Heart left ventricle (tissue), 16 donors: ENCODE results near the gene ISM1. TPM values are rescaled to one million over a fixed set of nuclear protein-coding genes. Genes with fewer than 3 reads are reported as not detected.

Experiments
- ATAC-seq, 4 donors: fragments of 200-7000 bp; cut with Tn5 transposase; one replicate each; pipeline ENCODE4 v1.9.1; 2020 to 2022; ENCODE audit warnings: moderate library complexity in 4 of 4, mild to moderate bottlenecking in 3 of 4, moderate number of reproducible peaks in 1 of 4
- DNase-seq, 5 donors: peaks; one replicate each; pipeline ENCODE4 v3.0.0-alpha.2; 2020
- H3K27ac ChIP-seq, 12 donors: fragments of 200-600 bp; sonication (generic) in 4 of 12; one replicate each; pipeline versions ENCODE4 v1.5.0 to v1.8.0; 2016 to 2022; ENCODE audit warnings: mild to moderate bottlenecking in 2 of 12
- H3K27me3 ChIP-seq, 9 donors: fragments of 200-600 bp; sonication (generic) in 2 of 9; one replicate each; pipeline versions ENCODE4 v1.5.1 to v1.8.0; 2016 to 2022; ENCODE audit warnings: mild to moderate bottlenecking in 3 of 9
- H3K36me3 ChIP-seq, 9 donors: fragments of 200-600 bp; sonication (generic) in 2 of 9; one replicate each; pipeline versions ENCODE4 v1.5.0 to v1.8.0; 2018 to 2022; ENCODE audit warnings: mild to moderate bottlenecking in 2 of 9
- H3K4me1 ChIP-seq, 12 donors: fragments of 200-600 bp; sonication (generic) in 4 of 12; one replicate each; pipeline versions ENCODE4 v1.5.0 to v1.8.0; 2016 to 2022; ENCODE audit warnings: mild to moderate bottlenecking in 3 of 12
- H3K4me3 ChIP-seq, 12 donors: fragments of 200-600 bp; sonication (generic) in 4 of 12; one replicate each; pipeline versions ENCODE4 v1.5.0 to v1.8.0; 2017 to 2022; ENCODE audit warnings: mild to moderate bottlenecking in 9 of 12, moderate library complexity in 4 of 12
- H3K9me3 ChIP-seq, 12 donors: fragments of 200-600 bp; sonication (generic) in 4 of 12; one replicate each; pipeline versions ENCODE4 v1.5.0 to v1.8.0; 2016 to 2022; ENCODE audit warnings: mild to moderate bottlenecking in 1 of 12
- CTCF ChIP-seq, 12 donors: fragments of 200-600 bp; sonication (generic) in 4 of 12; IDR thresholded peaks; one replicate each; pipeline versions ENCODE4 v1.5.0 to v1.8.0; 2018 to 2022; ENCODE audit warnings: antibody characterized with exemption in 12 of 12, mild to moderate bottlenecking in 5 of 12
- POLR2A ChIP-seq, 2 donors: fragments of 450-650 bp; IDR thresholded peaks; one replicate each; pipeline ENCODE4 v1.6.1; 2017; ENCODE audit warnings: antibody characterized with exemption in 2 of 2, mild to moderate bottlenecking in 2 of 2, moderate library complexity in 2 of 2
- WGBS, 4 donors: extraction: QIAGEN DNeasy Blood & Tissue Kit in 2 of 4; methylation state at CpG; one replicate each; pipeline versions ENCODE4 v1.1.5 to v1.1.7; 2013 to 2018; 5-methylcytosine and 5-hydroxymethylcytosine counted together
- intact Hi-C, 10 donors: fragments of 100-400 bp; cut with DNase I; formaldehyde crosslinking; loops; one replicate each; pipeline versions ENCODE4 v1.11.1 to v1.14.2; 2022
- polyA plus RNA-seq, 2 donors: library from polyadenylated mRNA; stranded (reverse); fragments of 200-250 nt; gene quantifications; one replicate each; pipeline ENCODE4 v1.2.3, GENCODE V29; 2013
- total RNA-seq, 9 donors: library from RNA; depleted of rRNA in 2 of 9; stranded (reverse); fragments of >200 nt in 2 of 9; fragmentation: NEBNext Ultra II Directional in 3 of 9; extraction: Animal tissue kit (Norgen Biotek cat#: 25700) in 3 of 9; gene quantifications; one replicate each; pipeline versions ENCODE4 v1.1.0 to v1.2.4, GENCODE V29; 2016 to 2023
- donor health status: ischemic (EF 13 %, LVEDD 7.1; RV severe dilation, severe dysfunction).
- donor health status: healthy with polysubstance abuse.
- donor health status: DM: no; HTN: yes; CAD: no.
- donor health status: DM: no; HTN: no; CAD: no.
- donor health status: ischemic (EF 25% LVEDD 6.9; RV normal size, moderate dysfunction).
- donor health status: ischemic (EF 25% LVEDD 5.7; RV mildly dilated, moderate dysfunction).
- donor health status: healthy.
- donor health status: DM: yes; HTN: yes; CAD: no.
- donor health status: ischemic (EF 35%, LVEDD 5.7; RV mildly dilated, moderate dysfunction).
- donor health status: nonischemic (EF 11% LVEDD 7.7; RV severe dilation, severe dysfunction).
- donor health status: DM: yes; HTN: yes; CAD: no.
- donor health status: PGD.
- donor health status: ischemic (EF 29% LVEDD 5.4; RV normal size, mild dysfunction).
- donor health status: nonischemic (EF 23%, LVEDD 6.1; RV moderate dilation, normal function).

The ISM1 gene
- total and polyA plus RNA-seq, 11 donors = 0.46 to 2.9 (median 1.4) TPM

GRCh38 chr20:13291157-13291556, 70.1 kb downstream of the ISM1 start:
- H3K27me3 ChIP-seq = peaks cover 0 to 7% (median 0%) of the 10 kb centered on the region in 9 donors
- ATAC-seq = no peak
- no peak overlapping the region for H3K27ac ChIP-seq
- no peaks in the 10 kb centered on the region for H3K9me3 ChIP-seq
- no peak for DNase-seq
- H3K4me1 ChIP-seq = no peaks in the 10 kb centered on the region
- intact Hi-C loops = no loop called here
- TF ChIP-seq CTCF (IDR thresholded peaks at IDR 0.05) (no peak), POLR2A (IDR thresholded peaks at IDR 0.05) (no peak)
- H3K4me3 ChIP-seq = no peak overlapping the region
- H3K36me3 ChIP-seq = no peaks in the 10 kb centered on the region
- 75 to 86% (median 81%) methylated on average over 5 of the region's 5 CpGs for WGBS, 4 donors

GRCh38 chr20:13292201-13292885, 71.3 kb downstream of the ISM1 start:
- Histone ChIP-seq H3K36me3 (no peaks in the 10 kb centered on the region), H3K4me3 (no peak overlapping the region), H3K27me3 (peaks cover 0 to 7% (median 0%) of the 10 kb centered on the region in 9 donors), H3K9me3 (no peaks in the 10 kb centered on the region), H3K27ac (no peak overlapping the region), H3K4me1 (no peaks in the 10 kb centered on the region)
- no peak for DNase-seq
- no peak for TF ChIP-seq CTCF (IDR thresholded peaks at IDR 0.05)
- no peak for TF ChIP-seq POLR2A (IDR thresholded peaks at IDR 0.05)
- no peak for ATAC-seq
- 82 to 87% (median 86%) methylated on average over 11 of the region's 11 CpGs for WGBS, 4 donors
- intact Hi-C loops = no loop called here

DNA sequence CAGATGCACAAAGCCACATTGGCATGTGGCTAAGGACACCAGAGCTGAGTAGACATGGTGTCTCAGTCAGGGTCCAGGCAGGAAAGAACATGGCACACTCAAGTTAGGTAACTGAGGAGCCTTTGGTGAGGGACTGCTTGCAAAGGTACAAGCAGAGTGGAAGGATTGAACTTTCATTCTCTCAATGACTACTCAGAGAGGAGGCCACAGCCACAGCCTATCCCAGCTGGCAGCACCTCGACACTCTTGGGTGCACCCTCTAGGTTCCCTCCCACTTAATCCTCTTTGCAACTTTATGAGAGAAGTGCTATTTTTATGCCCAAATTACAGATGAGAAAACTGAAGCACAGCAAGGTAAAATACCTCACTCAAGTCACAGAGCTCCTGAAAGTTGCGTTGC, 73.4 kb downstream of the ISM1 start:
- Histone ChIP-seq H3K27me3 (peaks cover 0 to 4% (median 0%) of the 10 kb centered on the region in 9 donors), H3K27ac (no peak overlapping the region), H3K4me1 (no peaks in the 10 kb centered on the region), H3K9me3 (no peaks in the 10 kb centered on the region), H3K36me3 (no peaks in the 10 kb centered on the region), H3K4me3 (no peak overlapping the region)
- ATAC-seq (no peak), DNase-seq (no peak)
- 83 to 94% (median 90%) methylated on average over 2 of the region's 2 CpGs for WGBS, 4 donors
- TF ChIP-seq CTCF (IDR thresholded peaks at IDR 0.05) (no peak), POLR2A (IDR thresholded peaks at IDR 0.05) (no peak)
- intact Hi-C loops = no loop called here

- Histone ChIP-seq H3K4me1 (no peaks in the 10 kb centered on the region), H3K27ac (no peak overlapping the region), H3K36me3 (no peaks in the 10 kb centered on the region), H3K27me3 (peaks cover 0 to 4% (median 0%) of the 10 kb centered on the region in 9 donors), H3K4me3 (no peak overlapping the region), H3K9me3 (no peaks in the 10 kb centered on the region)
- DNase-seq = no peak
- TF ChIP-seq POLR2A (IDR thresholded peaks at IDR 0.05) = no peak
- TF ChIP-seq CTCF (IDR thresholded peaks at IDR 0.05) = no peak
- 69 to 81% (median 78%) methylated on average over 8 of the region's 8 CpGs for WGBS, 4 donors
- ATAC-seq = no peak
- intact Hi-C loops = no loop called here
Measured at GRCh38 chr20:13295637-13296036, 74.6 kb downstream of the ISM1 start.
